Muscle layer of duodenum (tissue), 2 donors: Measurements from ENCODE around the gene BAHCC1.
A peak's percentile ranks its signal among the peaks of the same experiment; 100 is the strongest.

Source experiments
- H3K27ac ChIP-seq: one replicate; pipeline ENCODE4 v1.7.0; 2013; ENCODE audit warnings: mild to moderate bottlenecking, low read length
- H3K27me3 ChIP-seq: one replicate; pipeline ENCODE4 v1.7.0; 2013; ENCODE audit warnings: low read depth, mild to moderate bottlenecking, control low read depth, low read length
- H3K36me3 ChIP-seq, 2 donors: one replicate each; pipeline ENCODE4 v1.7.0; 2013; ENCODE audit warnings: low read length in 2 of 2, control low read depth in 1 of 2, mild to moderate bottlenecking in 1 of 2; ENCODE audit not compliant: insufficient read depth in 2 of 2, control insufficient read depth in 1 of 2
- H3K4me1 ChIP-seq, 2 donors: one replicate each; pipeline ENCODE4 v1.7.0; 2013; ENCODE audit warnings: low read length in 2 of 2, mild to moderate bottlenecking in 2 of 2, control low read depth in 1 of 2, moderate library complexity in 1 of 2; ENCODE audit not compliant: insufficient read depth in 2 of 2, control insufficient read depth in 1 of 2
- H3K4me3 ChIP-seq, 2 donors: one replicate each; pipeline ENCODE4 v1.7.0; 2013; ENCODE audit warnings: low read length in 2 of 2, low read depth in 1 of 2, mild to moderate bottlenecking in 1 of 2
- H3K9me3 ChIP-seq, 2 donors: one replicate each; pipeline ENCODE4 v1.7.0; 2013; ENCODE audit warnings: low read length in 2 of 2, control low read depth in 1 of 2, mild to moderate bottlenecking in 1 of 2; ENCODE audit not compliant: control insufficient read depth in 1 of 2
- donor health status: healthy.

The BAHCC1 gene

DNA sequence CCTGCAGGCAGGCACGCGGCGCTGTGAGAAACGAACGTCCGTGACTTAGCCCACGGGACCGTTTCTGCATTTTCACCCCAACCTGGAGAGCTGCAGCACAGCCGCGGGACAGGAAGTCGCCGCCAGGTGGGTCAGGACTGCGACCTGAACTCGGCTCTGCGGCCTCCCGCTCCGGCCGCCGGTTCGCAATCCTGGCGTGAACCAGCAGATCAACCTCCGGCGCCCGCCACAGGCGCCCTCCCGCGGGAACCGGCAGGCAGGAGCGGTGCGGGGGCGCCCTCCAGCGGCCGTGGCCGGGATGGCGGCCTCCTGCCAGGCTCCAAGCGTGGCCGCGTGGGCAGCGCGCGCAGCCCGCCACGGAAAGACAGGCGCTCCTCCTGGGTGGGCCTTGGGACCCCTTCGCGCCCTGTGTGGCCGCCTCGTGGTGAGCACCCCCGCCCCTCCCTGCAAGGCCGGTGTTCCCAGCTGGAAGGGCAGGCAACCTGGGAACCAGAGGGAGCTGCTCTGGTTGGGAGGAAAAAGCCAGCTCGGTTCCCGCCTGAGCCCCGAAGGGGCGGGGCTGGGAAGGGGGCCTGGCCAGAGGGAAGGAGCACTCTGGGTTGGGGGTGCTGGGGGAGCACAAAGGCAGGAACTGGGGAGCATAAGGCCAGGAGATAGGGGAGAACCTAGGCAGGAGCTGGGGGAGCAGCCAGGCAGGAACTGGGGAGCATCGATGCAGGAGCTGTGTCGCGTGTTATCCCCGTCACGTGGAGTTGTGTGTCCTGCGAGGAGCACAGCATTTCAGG lies 89.1 kb downstream of the BAHCC1 start:
- peaks cover 3 to 50% of the 10 kb centered on the region in 2 donors for H3K4me1 ChIP-seq
- peak overlapping the region; percentile 7 to 57 for H3K4me3 ChIP-seq
- no peaks in the 10 kb centered on the region for H3K9me3 ChIP-seq
- H3K27ac ChIP-seq = no peak overlapping the region
- no peaks in the 10 kb centered on the region for H3K27me3 ChIP-seq
- no peaks in the 10 kb centered on the region for H3K36me3 ChIP-seq

DNA sequence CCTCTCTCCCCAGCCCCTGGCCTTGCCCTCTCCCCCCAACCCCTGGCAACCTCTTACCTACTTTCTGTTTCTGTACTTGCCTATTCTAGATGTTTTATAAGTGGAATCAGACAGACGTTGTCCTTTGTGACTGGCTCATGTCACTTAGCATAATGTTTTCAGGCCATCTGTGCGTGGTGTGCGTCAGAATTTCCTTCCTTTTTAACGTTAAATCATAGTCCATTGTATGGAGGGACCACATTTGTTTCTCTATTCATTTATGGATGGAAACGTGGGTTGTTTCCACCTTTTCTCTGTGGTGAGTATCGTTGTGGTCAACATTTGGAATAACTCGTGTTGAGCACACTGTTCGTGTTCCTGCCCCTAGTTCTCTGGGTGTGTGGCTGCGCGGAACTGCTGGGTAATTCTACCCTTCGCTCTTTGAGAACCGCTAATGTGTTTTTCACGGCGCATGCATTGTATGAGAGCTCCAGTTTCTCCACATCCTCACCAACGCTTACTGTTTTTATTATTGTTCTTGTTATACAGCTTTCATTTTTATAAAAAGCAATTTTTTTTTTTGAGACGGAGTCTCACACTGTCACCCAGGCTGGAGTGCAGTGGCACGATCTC lies 91.0 kb downstream of the BAHCC1 start:
- Histone ChIP-seq H3K9me3 (no peaks in the 10 kb centered on the region), H3K4me1 (peaks cover 3 to 38% of the 10 kb centered on the region in 2 donors), H3K27ac (no peak overlapping the region), H3K27me3 (no peaks in the 10 kb centered on the region), H3K36me3 (no peaks in the 10 kb centered on the region), H3K4me3 (no peak overlapping the region)

DNA sequence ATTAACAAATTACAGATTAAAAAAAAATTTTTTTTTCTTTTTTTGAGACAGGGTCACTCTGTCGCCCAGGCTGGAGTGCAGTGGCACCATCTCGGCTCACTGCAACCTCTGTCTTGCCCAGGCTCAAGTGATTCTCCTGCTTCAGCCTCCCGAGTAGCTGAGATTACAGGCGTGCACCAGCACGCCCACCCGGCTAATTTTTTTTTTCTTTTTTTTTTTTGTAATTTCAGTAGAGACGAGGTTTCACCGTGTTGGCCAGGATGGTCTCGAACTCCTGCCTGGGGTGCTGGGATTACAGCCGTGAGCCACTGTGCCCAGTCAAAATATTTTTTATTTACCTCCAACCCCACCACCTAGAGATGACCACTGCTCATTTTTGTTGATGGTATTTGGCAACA lies 91.8 kb downstream of the BAHCC1 start:
- H3K9me3 ChIP-seq = no peaks in the 10 kb centered on the region
- no peak overlapping the region for H3K27ac ChIP-seq
- no peaks in the 10 kb centered on the region for H3K27me3 ChIP-seq
- no peaks in the 10 kb centered on the region for H3K36me3 ChIP-seq
- no peak overlapping the region for H3K4me3 ChIP-seq
- H3K4me1 ChIP-seq = peaks cover 0 to 32% of the 10 kb centered on the region in 2 donors

DNA sequence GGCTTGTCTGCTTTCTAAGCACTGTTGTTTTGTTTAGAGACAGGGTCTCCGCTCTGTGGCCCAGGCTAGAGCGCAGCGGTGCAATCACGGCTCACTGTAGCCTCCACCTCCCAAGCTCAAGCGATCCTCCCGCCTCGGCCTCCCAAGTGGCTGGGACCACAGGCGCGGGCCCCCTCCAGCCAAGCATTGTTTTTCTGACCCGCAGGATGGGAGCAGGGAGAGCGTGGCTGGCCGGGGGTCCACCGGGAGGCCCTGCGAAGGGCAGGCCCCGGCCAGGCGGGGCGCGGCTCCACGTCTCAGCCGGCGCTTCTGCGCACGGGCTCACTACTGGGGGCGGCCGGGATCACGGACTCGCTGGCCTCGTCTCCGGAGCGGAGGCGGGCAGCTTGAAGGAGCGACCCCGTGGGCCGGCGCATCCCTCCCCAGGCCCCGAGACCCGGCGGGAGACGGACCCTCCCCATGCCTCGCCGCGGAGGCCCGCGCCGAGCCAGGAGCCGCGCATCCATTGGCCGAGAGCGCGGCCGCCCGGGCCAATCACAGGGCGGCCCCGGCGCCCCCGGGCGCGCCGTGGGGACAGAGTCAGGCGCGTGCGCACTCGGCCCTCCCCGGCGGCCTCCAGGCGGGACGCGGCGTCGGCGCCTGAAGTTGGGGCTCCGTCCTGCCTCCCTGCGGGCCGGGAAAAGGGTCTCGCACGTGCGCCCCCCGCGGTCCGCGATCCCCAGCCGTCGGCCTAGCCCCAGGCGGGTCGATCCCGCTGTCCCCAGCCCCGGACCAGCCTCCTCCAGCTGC lies 92.4 kb downstream of the BAHCC1 start:
- no peaks in the 10 kb centered on the region for H3K9me3 ChIP-seq
- H3K27me3 ChIP-seq = no peaks in the 10 kb centered on the region
- H3K27ac ChIP-seq = no peak overlapping the region
- H3K4me1 ChIP-seq = peaks cover 0 to 30% of the 10 kb centered on the region in 2 donors
- no peaks in the 10 kb centered on the region for H3K36me3 ChIP-seq
- H3K4me3 ChIP-seq = peak overlapping the region; percentile 30 to 56

DNA sequence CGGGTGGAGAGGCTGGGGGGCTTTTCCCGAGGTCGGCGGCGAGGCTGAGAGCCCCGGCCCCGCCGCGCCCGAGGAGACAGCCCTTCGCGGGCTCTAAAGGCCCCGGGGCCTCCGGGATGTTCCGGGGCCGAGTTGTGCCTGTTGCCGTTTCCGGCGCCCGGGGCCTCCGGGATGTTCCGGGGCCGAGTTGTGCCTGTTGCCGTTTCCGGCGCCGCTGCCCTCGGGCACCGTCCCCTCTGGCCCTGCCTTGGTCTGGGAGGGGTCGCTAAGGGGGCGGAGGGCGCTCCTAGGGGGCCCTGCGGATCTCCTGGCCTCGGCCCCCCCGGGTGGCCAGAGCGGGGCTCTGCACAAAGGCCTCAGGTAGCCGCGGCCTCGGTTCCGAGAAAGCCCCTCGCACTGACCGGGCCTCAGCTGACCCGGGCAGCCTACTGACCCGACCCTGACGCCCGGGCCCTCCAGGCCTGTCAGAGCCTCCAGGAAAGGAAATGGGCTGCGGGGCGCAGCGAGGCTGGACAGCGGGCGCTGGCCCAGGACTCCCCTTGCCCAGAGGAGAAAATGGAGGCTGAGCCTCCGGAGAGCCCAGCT lies 93.1 kb downstream of the BAHCC1 start:
- Histone ChIP-seq H3K27ac (no peak overlapping the region), H3K36me3 (no peaks in the 10 kb centered on the region), H3K4me3 (peak overlapping the region; percentile 30 to 56), H3K4me1 (peaks cover 0 to 26% of the 10 kb centered on the region in 2 donors), H3K27me3 (no peaks in the 10 kb centered on the region), H3K9me3 (no peaks in the 10 kb centered on the region)

DNA sequence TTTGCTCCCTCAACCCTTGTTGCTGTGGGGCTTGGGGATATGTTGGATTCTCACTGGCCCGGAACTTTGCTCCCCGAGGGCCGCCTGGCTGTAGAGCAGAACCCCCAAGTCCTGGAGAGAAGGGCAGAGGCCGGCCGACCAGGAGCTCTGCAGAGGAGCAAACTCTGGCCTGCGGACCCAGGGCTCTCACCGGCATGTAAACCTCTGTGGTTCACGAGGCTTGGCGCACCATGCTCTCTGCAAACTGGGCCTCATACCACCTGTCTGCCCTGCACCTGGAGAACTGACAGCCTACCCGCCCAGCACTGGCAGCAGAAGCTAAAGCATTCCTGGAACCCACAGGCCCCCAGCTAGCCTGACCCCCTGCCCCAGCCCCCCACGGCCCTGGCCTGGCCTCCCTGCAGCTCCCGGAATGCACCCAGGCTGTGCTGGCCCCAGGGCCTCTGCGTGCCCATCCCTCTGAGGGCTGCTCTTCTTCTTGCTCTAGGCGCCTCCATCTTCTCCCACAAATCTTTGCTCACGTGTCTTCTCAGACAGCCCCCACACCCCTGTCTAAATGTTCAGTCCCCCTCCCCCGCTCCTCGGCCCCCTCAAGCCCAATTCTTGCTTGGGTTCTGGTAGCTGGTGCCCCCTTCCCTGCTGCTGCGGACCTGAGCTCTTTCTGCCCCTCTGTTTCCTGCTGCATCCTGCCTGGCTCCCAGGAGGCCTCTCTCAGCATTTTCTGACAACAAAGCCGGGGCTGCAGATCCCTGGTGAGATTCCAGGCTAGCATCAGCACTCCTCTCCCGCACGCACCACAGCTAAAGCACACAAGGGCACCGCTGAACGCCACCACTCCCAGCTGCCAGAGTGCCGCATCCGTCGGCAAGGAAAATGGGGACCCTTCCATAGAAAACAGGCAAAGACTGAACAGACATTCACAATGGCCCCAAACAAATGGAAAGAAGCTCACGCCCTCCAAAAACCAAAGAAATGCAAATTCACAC lies 94.0 kb downstream of the BAHCC1 start:
- no peak overlapping the region for H3K4me3 ChIP-seq
- no peak overlapping the region for H3K27ac ChIP-seq
- H3K27me3 ChIP-seq = no peaks in the 10 kb centered on the region
- no peaks in the 10 kb centered on the region for H3K36me3 ChIP-seq
- peaks cover 0 to 19% of the 10 kb centered on the region in 2 donors for H3K4me1 ChIP-seq
- H3K9me3 ChIP-seq = no peaks in the 10 kb centered on the region

DNA sequence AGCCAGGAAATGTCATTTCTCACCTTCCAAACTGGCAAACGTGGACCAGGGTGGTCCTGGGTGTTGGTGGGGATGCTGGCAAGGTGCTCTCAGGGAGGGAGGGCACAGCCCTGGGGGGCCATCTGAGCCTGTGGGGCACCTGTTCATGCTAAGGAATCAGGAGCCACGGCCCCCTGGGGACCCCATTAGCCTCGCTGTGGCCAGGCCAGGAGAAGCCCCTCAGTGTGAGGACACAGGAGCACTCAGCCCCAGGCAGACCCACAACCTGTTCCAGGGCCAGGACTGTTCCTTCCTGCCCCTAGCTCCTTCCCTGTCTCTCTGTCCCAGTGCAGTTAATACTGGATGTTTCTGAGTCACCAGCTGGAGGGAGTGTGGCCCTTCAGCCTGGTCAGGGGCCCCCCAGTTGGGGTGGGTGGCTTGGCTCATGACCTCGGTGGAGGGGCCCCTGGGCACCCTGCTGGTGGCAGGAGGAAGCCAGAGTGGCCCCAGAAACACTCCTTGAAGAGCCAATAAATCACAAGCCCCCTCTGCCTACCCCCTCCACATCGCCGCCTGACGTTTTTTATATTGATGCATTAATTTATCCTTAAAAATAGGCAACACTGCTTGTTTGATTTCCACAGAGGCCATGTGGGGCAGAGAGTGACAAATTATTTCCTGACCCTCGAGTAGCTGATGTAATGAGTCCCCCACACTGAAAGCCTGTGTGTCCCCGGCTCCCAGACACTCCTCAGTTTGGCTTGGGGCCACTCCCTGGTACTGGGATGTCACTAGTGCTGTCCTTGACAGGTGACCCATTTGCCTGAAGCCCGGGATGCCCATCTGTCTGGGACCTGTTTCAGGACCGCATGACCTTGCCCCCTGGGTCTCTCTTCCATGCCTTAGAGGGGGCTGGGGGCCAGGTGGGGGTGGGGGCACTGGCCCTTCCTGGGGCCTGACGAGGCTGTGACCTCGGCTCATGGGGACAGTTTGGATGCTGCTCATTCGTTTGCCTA lies 95.0 kb downstream of the BAHCC1 start:
- Histone ChIP-seq H3K27me3 (no peaks in the 10 kb centered on the region), H3K9me3 (no peaks in the 10 kb centered on the region), H3K36me3 (no peaks in the 10 kb centered on the region), H3K4me3 (no peak overlapping the region), H3K4me1 (peaks cover 0 to 19% of the 10 kb centered on the region in 2 donors), H3K27ac (no peak overlapping the region)

DNA sequence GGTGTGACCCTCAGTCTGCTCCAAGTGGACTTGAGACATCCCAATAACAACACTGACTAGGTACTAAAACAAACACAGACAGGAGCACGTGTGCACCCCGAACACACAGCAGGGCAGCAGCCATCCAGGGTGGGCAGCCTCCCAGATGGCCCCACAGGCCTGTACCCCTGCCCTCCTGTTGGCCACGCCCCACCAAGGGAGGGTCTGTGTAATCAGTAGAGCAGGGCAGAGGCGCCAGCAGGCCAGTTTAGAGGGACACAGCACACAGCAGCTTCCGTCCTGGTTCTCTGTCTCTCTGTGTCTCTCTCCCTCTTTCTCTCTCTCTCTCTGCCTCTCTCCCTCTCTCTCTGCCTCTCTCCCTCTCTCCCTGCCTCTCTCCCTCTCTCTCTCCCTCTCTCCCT lies 95.9 kb downstream of the BAHCC1 start:
- Histone ChIP-seq H3K36me3 (no peaks in the 10 kb centered on the region), H3K27me3 (no peaks in the 10 kb centered on the region)

DNA sequence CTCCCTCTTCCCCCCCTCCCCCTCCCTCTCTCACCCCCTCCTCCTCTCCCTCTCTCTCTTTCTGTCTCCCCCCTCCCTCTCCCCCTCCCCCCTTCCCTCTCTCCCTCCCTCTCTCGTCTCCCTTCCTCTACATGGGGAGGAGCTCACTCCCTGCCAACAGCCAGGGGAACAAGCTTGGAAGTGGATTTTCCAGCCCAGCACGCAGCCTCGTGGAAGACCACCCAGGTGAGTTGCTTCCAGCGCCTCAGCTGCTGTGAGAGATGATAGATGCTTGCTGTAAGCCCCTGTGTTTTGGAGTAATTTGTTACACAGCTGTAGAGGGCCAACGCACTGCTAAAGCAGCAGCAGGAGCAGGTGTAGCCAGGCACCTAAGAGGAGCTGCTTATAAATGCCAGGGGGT lies 96.5 kb downstream of the BAHCC1 start:
- Histone ChIP-seq H3K9me3 (no peaks in the 10 kb centered on the region), H3K27ac (no peak overlapping the region), H3K4me3 (no peak overlapping the region), H3K36me3 (no peaks in the 10 kb centered on the region), H3K4me1 (peaks cover 0 to 19% of the 10 kb centered on the region in 2 donors), H3K27me3 (no peaks in the 10 kb centered on the region)

More for the DNA sequence above, 95.9 kb downstream of the BAHCC1 start:
- H3K27ac ChIP-seq = no peak overlapping the region
- H3K4me3 ChIP-seq = no peak overlapping the region
- H3K4me1 ChIP-seq = peaks cover 0 to 19% of the 10 kb centered on the region in 2 donors
- H3K9me3 ChIP-seq = no peaks in the 10 kb centered on the region
